ENCODE results near the gene SERAC1.

Gene SERAC1

DNA sequence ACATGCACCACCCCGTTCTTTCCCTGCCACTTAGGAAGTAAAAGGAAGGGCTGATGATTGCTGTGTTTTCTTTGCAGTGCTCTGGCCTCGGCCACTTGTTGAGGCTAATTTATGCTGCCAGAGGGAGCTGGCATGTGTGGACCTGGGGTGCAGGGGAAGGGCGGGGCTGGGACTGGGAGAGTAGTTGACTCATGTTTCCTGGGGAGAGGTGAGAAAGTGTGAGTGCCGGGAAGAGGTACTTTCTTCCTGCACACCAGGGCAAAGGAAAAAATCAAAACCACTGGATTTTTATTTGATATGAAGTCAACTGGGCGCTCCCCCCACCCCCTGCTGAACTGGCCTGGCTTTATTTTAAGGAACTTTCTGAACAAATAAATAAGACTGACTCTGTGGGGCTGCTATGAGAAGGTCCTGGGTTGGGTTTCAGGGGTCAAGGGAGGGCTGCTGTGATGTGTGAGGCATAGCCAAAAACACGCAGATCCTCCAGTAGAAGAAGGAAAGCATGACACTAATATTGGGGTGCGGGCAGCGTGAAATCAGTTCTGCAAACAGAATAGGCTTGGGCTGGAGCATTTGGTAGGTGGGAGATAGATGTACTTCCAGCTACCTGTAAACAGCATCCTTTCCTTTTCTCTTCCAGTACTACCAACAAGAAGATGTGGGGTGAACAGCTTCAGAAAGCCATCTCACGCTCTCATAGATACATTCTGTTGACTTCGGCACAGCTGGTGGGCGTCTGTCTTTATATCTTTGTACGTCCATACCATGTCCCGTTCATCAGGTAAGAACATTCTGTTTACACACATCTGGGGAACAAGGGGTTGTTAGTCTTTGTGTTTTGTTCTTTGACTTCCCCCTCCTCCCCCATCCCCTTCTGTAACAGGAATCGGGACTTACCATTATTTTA, 98.9 kb downstream of the SERAC1 start:
- H3K9me3 ChIP-seq (ENCODE audit: control insufficient read depth, insufficient read depth, low read length): no peaks in the 10 kb centered on the region
- no peaks in the 10 kb centered on the region for H3K36me3 ChIP-seq (ENCODE audit: control insufficient read depth, insufficient read depth, low read length)
- no peaks in the 10 kb centered on the region for H3K27me3 ChIP-seq (ENCODE audit: control insufficient read depth, insufficient read depth, low read length)
- no peak overlapping the region for H3K27ac ChIP-seq (ENCODE audit: low read length)
- H3K4me1 ChIP-seq (ENCODE audit: control insufficient read depth, insufficient read depth, low read length): no peaks in the 10 kb centered on the region
- no peak overlapping the region for H3K4me3 ChIP-seq (ENCODE audit: low read length)
- no peak for DNase-seq (ENCODE audit: low read depth, low spot score)
- WGBS (ENCODE audit: insufficient coverage, insufficient read length): no CpG with 5 or more reads among the region's 14 CpGs

- no peaks in the 10 kb centered on the region for H3K27me3 ChIP-seq (ENCODE audit: control insufficient read depth, insufficient read depth, low read length)
- 0 out of 2 replicates have a peak, but pooled peaks cover 3% of the 10 kb centered on the region for H3K36me3 ChIP-seq (ENCODE audit: control insufficient read depth, insufficient read depth, low read length)
- DNase-seq (ENCODE audit: low read depth, low spot score): no peak
- H3K4me1 ChIP-seq (ENCODE audit: control insufficient read depth, insufficient read depth, low read length): no peaks in the 10 kb centered on the region
- WGBS (ENCODE audit: insufficient coverage, insufficient read length): no CpG with 5 or more reads among the region's 10 CpGs
- no peaks in the 10 kb centered on the region for H3K9me3 ChIP-seq (ENCODE audit: control insufficient read depth, insufficient read depth, low read length)
- H3K4me3 ChIP-seq (ENCODE audit: low read length): no peak overlapping the region
- no peak overlapping the region for H3K27ac ChIP-seq (ENCODE audit: low read length)
Observed at GRCh38 chr6:158068156-158068892, 99.7 kb downstream of the SERAC1 start.

GRCh38 chr6:158067436-158068015, 100.5 kb downstream of the SERAC1 start:
- H3K9me3 ChIP-seq (ENCODE audit: control insufficient read depth, insufficient read depth, low read length): no peaks in the 10 kb centered on the region
- no peak overlapping the region for H3K27ac ChIP-seq (ENCODE audit: low read length)
- no peak overlapping the region for H3K4me3 ChIP-seq (ENCODE audit: low read length)
- DNase-seq (ENCODE audit: low read depth, low spot score): no peak
- H3K4me1 ChIP-seq (ENCODE audit: control insufficient read depth, insufficient read depth, low read length): no peaks in the 10 kb centered on the region
- H3K36me3 ChIP-seq (ENCODE audit: control insufficient read depth, insufficient read depth, low read length): 0 out of 2 replicates have a peak, but pooled peaks cover 3% of the 10 kb centered on the region
- no CpG with 5 or more reads among the region's 10 CpGs for WGBS (ENCODE audit: insufficient coverage, insufficient read length)
- no peaks in the 10 kb centered on the region for H3K27me3 ChIP-seq (ENCODE audit: control insufficient read depth, insufficient read depth, low read length)

- Histone ChIP-seq H3K36me3 (ENCODE audit: control insufficient read depth, insufficient read depth, low read length) (0 out of 2 replicates have a peak, but pooled peaks cover 3% of the 10 kb centered on the region), H3K4me3 (ENCODE audit: low read length) (no peak overlapping the region; the same call in 1 of the 2 replicates), H3K27ac (ENCODE audit: low read length) (no peak overlapping the region), H3K27me3 (ENCODE audit: control insufficient read depth, insufficient read depth, low read length) (no peaks in the 10 kb centered on the region), H3K9me3 (ENCODE audit: control insufficient read depth, insufficient read depth, low read length) (no peaks in the 10 kb centered on the region), H3K4me1 (ENCODE audit: control insufficient read depth, insufficient read depth, low read length) (no peaks in the 10 kb centered on the region; the same call in 1 of the 2 replicates)
- WGBS (ENCODE audit: insufficient coverage, insufficient read length): no CpG with 5 or more reads among the region's 23 CpGs
- DNase-seq (ENCODE audit: low read depth, low spot score): no peak
Observed at GRCh38 chr6:158066136-158066781, 101.8 kb downstream of the SERAC1 start.

GRCh38 chr6:158064725-158065251, 103.3 kb downstream of the SERAC1 start:
- DNase-seq (ENCODE audit: low read depth, low spot score): no peak
- H3K4me3 ChIP-seq (ENCODE audit: low read length): no peak overlapping the region
- H3K27ac ChIP-seq (ENCODE audit: low read length): no peak overlapping the region
- no peaks in the 10 kb centered on the region for H3K27me3 ChIP-seq (ENCODE audit: control insufficient read depth, insufficient read depth, low read length)
- WGBS (ENCODE audit: insufficient coverage, insufficient read length): no CpG with 5 or more reads among the region's 24 CpGs
- H3K4me1 ChIP-seq (ENCODE audit: control insufficient read depth, insufficient read depth, low read length): peaks cover 2% of the 10 kb centered on the region; the same call in 1 of the 2 replicates
- H3K9me3 ChIP-seq (ENCODE audit: control insufficient read depth, insufficient read depth, low read length): no peaks in the 10 kb centered on the region
- 0 out of 2 replicates have a peak, but pooled peaks cover 3% of the 10 kb centered on the region for H3K36me3 ChIP-seq (ENCODE audit: control insufficient read depth, insufficient read depth, low read length)

- no peaks in the 10 kb centered on the region for H3K27me3 ChIP-seq (ENCODE audit: control insufficient read depth, insufficient read depth, low read length)
- peaks cover 2% of the 10 kb centered on the region; the same call in 1 of the 2 replicates for H3K4me1 ChIP-seq (ENCODE audit: control insufficient read depth, insufficient read depth, low read length)
- no peaks in the 10 kb centered on the region for H3K9me3 ChIP-seq (ENCODE audit: control insufficient read depth, insufficient read depth, low read length)
- H3K36me3 ChIP-seq (ENCODE audit: control insufficient read depth, insufficient read depth, low read length): 0 out of 2 replicates have a peak, but pooled peaks cover 3% of the 10 kb centered on the region
- no peak for DNase-seq (ENCODE audit: low read depth, low spot score)
- H3K4me3 ChIP-seq (ENCODE audit: low read length): no peak overlapping the region
- no peak overlapping the region for H3K27ac ChIP-seq (ENCODE audit: low read length)
- WGBS (ENCODE audit: insufficient coverage, insufficient read length): no CpG with 5 or more reads among the region's 11 CpGs
Observed at GRCh38 chr6:158063736-158064135, 104.3 kb downstream of the SERAC1 start.

DNA sequence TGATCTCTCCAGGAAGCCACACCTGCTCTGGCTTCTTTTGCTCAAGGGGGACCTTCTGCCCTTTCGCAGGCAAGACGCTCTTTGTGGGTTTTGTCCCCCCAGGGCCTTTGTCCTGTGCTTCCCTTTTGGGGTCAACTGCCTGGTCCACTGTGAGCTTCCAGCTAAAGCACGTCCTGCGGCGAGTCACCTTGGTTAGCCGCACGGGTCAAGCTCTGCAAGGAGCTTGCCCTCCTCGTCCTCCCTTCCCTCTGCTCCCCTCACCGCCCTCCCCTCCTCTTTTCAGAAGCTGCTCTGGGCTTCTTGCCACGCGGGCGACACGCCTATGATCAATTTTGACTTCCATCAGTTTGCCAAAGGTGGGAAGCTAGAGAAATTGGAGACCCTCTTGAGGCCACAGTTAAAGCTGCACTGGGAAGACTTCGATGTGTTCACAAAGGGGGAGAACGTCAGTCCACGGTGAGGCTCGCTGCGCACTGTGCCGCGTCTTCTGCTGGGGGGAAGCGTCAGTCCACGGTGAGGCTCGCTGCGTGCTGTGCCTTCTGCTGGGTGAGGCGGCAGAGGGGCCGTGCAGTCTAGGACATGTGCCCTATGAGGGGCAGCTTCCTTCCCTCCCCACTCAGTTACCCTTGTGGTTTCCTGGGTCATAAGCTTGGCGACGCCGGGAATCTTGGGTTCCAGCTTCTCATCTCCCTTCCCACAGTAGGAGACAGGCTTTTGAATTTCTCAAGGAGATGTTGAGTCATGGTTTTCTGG, 106.2 kb downstream of the SERAC1 start:
- peaks cover 2% of the 10 kb centered on the region; the same call in 1 of the 2 replicates for H3K4me1 ChIP-seq (ENCODE audit: control insufficient read depth, insufficient read depth, low read length)

DNA sequence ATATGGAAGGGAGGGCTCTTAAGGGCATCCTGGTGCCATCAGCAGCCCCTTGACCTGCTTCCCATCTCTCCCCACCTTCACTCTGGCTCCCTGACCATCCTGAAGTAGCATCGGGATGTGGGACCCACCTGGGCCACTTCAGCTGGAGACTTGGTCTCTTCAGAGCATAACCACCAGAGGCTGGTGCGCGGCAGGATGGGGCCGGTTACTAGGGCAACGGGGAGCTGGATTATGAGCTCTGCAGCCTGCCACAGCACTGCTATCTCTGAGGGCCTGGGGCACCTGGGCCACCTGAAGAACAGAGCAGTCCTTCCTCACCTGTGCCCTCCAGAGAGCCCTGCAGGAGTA, 106.7 kb downstream of the SERAC1 start:
- H3K27me3 ChIP-seq (ENCODE audit: control insufficient read depth, insufficient read depth, low read length): no peaks in the 10 kb centered on the region
- WGBS (ENCODE audit: insufficient coverage, insufficient read length): no CpG with 5 or more reads among the region's 5 CpGs
- DNase-seq (ENCODE audit: low read depth, low spot score): no peak
- no peak overlapping the region for H3K4me3 ChIP-seq (ENCODE audit: low read length)
- no peaks in the 10 kb centered on the region for H3K9me3 ChIP-seq (ENCODE audit: control insufficient read depth, insufficient read depth, low read length)
- peaks cover 2% of the 10 kb centered on the region; the same call in 1 of the 2 replicates for H3K4me1 ChIP-seq (ENCODE audit: control insufficient read depth, insufficient read depth, low read length)
- 0 out of 2 replicates have a peak, but pooled peaks cover 3% of the 10 kb centered on the region for H3K36me3 ChIP-seq (ENCODE audit: control insufficient read depth, insufficient read depth, low read length)
- no peak overlapping the region for H3K27ac ChIP-seq (ENCODE audit: low read length)

More for the DNA sequence above, 106.2 kb downstream of the SERAC1 start:
- Histone ChIP-seq H3K27me3 (ENCODE audit: control insufficient read depth, insufficient read depth, low read length) (no peaks in the 10 kb centered on the region), H3K27ac (ENCODE audit: low read length) (no peak overlapping the region), H3K4me3 (ENCODE audit: low read length) (no peak overlapping the region), H3K9me3 (ENCODE audit: control insufficient read depth, insufficient read depth, low read length) (no peaks in the 10 kb centered on the region), H3K36me3 (ENCODE audit: control insufficient read depth, insufficient read depth, low read length) (0 out of 2 replicates have a peak, but pooled peaks cover 3% of the 10 kb centered on the region)
- no CpG with 5 or more reads among the region's 29 CpGs for WGBS (ENCODE audit: insufficient coverage, insufficient read length)
- no peak for DNase-seq (ENCODE audit: low read depth, low spot score)
